ENCODE data around the gene GPC6.
"Not testable (repeated sequence)": the region's sequence is repeated elsewhere in the genome, so short reads cannot be mapped to it uniquely, and the experiment has no call there.

Gene GPC6

GRCh38 chr13:94300401-94300800 lies 1073.8 kb downstream of the GPC6 start:
- H3K27ac ChIP-seq (ENCODE audit: low read length): no peak overlapping the region
- no peaks in the 10 kb centered on the region for H3K4me1 ChIP-seq (ENCODE audit: control insufficient read depth, insufficient read depth, low read length)
- H3K27me3 ChIP-seq (ENCODE audit: control insufficient read depth in 1 of 2, insufficient read depth in 2 of 2, low read length in 2 of 2): no peaks in the 10 kb centered on the region
- H3K36me3 ChIP-seq (ENCODE audit: control insufficient read depth in 2 of 2, insufficient read depth in 2 of 2, low read length in 2 of 2): no peaks in the 10 kb centered on the region
- H3K4me3 ChIP-seq (ENCODE audit: low read length in 2 of 2): no peak overlapping the region
- no peaks in the 10 kb centered on the region for H3K9me3 ChIP-seq (ENCODE audit: control insufficient read depth in 2 of 2, low read length in 2 of 2)
- no peak overlapping the region for H3K9ac ChIP-seq (ENCODE audit: low read length in 2 of 2)

GRCh38 chr13:94301487-94301886 lies 1074.9 kb downstream of the GPC6 start:
- no peaks in the 10 kb centered on the region for H3K4me1 ChIP-seq (ENCODE audit: control insufficient read depth, insufficient read depth, low read length)
- no peaks in the 10 kb centered on the region for H3K9me3 ChIP-seq (ENCODE audit: control insufficient read depth in 2 of 2, low read length in 2 of 2)
- H3K27ac ChIP-seq (ENCODE audit: low read length): no peak overlapping the region
- no peak overlapping the region for H3K9ac ChIP-seq (ENCODE audit: low read length in 2 of 2)
- H3K4me3 ChIP-seq (ENCODE audit: low read length in 2 of 2): no peak overlapping the region
- no peaks in the 10 kb centered on the region for H3K36me3 ChIP-seq (ENCODE audit: control insufficient read depth in 2 of 2, insufficient read depth in 2 of 2, low read length in 2 of 2)
- H3K27me3 ChIP-seq (ENCODE audit: control insufficient read depth in 1 of 2, insufficient read depth in 2 of 2, low read length in 2 of 2): no peaks in the 10 kb centered on the region

GRCh38 chr13:94302847-94303565 lies 1076.4 kb downstream of the GPC6 start:
- H3K9ac ChIP-seq (ENCODE audit: low read length in 2 of 2); H3K9me3 ChIP-seq (ENCODE audit: control insufficient read depth in 2 of 2, low read length in 2 of 2); H3K4me1 ChIP-seq (ENCODE audit: control insufficient read depth, insufficient read depth, low read length): not testable (repeated sequence)

GRCh38 chr13:94303644-94304174 lies 1077.1 kb downstream of the GPC6 start:
- H3K9ac ChIP-seq (ENCODE audit: low read length in 2 of 2): no peak overlapping the region
- no peak overlapping the region for H3K4me3 ChIP-seq (ENCODE audit: low read length in 2 of 2)
- no peaks in the 10 kb centered on the region for H3K4me1 ChIP-seq (ENCODE audit: control insufficient read depth, insufficient read depth, low read length)
- no peaks in the 10 kb centered on the region for H3K9me3 ChIP-seq (ENCODE audit: control insufficient read depth in 2 of 2, low read length in 2 of 2)
- no peak overlapping the region for H3K27ac ChIP-seq (ENCODE audit: low read length)
- no peaks in the 10 kb centered on the region for H3K27me3 ChIP-seq (ENCODE audit: control insufficient read depth in 1 of 2, insufficient read depth in 2 of 2, low read length in 2 of 2)
- H3K36me3 ChIP-seq (ENCODE audit: control insufficient read depth in 2 of 2, insufficient read depth in 2 of 2, low read length in 2 of 2): no peaks in the 10 kb centered on the region

More at GRCh38 chr13:94302847-94303565, 1076.4 kb downstream of the GPC6 start:
- H3K4me3 ChIP-seq (ENCODE audit: low read length in 2 of 2); H3K27ac ChIP-seq (ENCODE audit: low read length); H3K27me3 ChIP-seq (ENCODE audit: control insufficient read depth in 1 of 2, insufficient read depth in 2 of 2, low read length in 2 of 2); H3K36me3 ChIP-seq (ENCODE audit: control insufficient read depth in 2 of 2, insufficient read depth in 2 of 2, low read length in 2 of 2): not testable (repeated sequence)

GRCh38 chr13:94305033-94305432 lies 1078.4 kb downstream of the GPC6 start:
- no peaks in the 10 kb centered on the region for H3K4me1 ChIP-seq (ENCODE audit: control insufficient read depth, insufficient read depth, low read length)
- no peak overlapping the region for H3K27ac ChIP-seq (ENCODE audit: low read length)
- H3K9ac ChIP-seq (ENCODE audit: low read length in 2 of 2): no peak overlapping the region
- no peaks in the 10 kb centered on the region for H3K9me3 ChIP-seq (ENCODE audit: control insufficient read depth in 2 of 2, low read length in 2 of 2)
- H3K27me3 ChIP-seq (ENCODE audit: control insufficient read depth in 1 of 2, insufficient read depth in 2 of 2, low read length in 2 of 2): no peaks in the 10 kb centered on the region
- H3K36me3 ChIP-seq (ENCODE audit: control insufficient read depth in 2 of 2, insufficient read depth in 2 of 2, low read length in 2 of 2): no peaks in the 10 kb centered on the region
- no peak overlapping the region for H3K4me3 ChIP-seq (ENCODE audit: low read length in 2 of 2)

- no peaks in the 10 kb centered on the region for H3K27me3 ChIP-seq (ENCODE audit: control insufficient read depth in 1 of 2, insufficient read depth in 2 of 2, low read length in 2 of 2)
- no peaks in the 10 kb centered on the region for H3K36me3 ChIP-seq (ENCODE audit: control insufficient read depth in 2 of 2, insufficient read depth in 2 of 2, low read length in 2 of 2)
- H3K9ac ChIP-seq (ENCODE audit: low read length in 2 of 2): no peak overlapping the region
- no peaks in the 10 kb centered on the region for H3K9me3 ChIP-seq (ENCODE audit: control insufficient read depth in 2 of 2, low read length in 2 of 2)
- no peak overlapping the region for H3K4me3 ChIP-seq (ENCODE audit: low read length in 2 of 2)
- H3K27ac ChIP-seq (ENCODE audit: low read length): no peak overlapping the region
- H3K4me1 ChIP-seq (ENCODE audit: control insufficient read depth, insufficient read depth, low read length): no peaks in the 10 kb centered on the region
Measured at GRCh38 chr13:94305463-94305862, 1078.9 kb downstream of the GPC6 start.

- no peaks in the 10 kb centered on the region for H3K9me3 ChIP-seq (ENCODE audit: control insufficient read depth in 2 of 2, low read length in 2 of 2)
- no peaks in the 10 kb centered on the region for H3K27me3 ChIP-seq (ENCODE audit: control insufficient read depth in 1 of 2, insufficient read depth in 2 of 2, low read length in 2 of 2)
- no peak overlapping the region for H3K9ac ChIP-seq (ENCODE audit: low read length in 2 of 2)
- no peak overlapping the region for H3K27ac ChIP-seq (ENCODE audit: low read length)
- no peaks in the 10 kb centered on the region for H3K4me1 ChIP-seq (ENCODE audit: control insufficient read depth, insufficient read depth, low read length)
- H3K4me3 ChIP-seq (ENCODE audit: low read length in 2 of 2): no peak overlapping the region
- H3K36me3 ChIP-seq (ENCODE audit: control insufficient read depth in 2 of 2, insufficient read depth in 2 of 2, low read length in 2 of 2): no peaks in the 10 kb centered on the region
Measured at GRCh38 chr13:94305934-94306333, 1079.3 kb downstream of the GPC6 start.

GRCh38 chr13:94308832-94309231 lies 1082.2 kb downstream of the GPC6 start:
- no peak overlapping the region for H3K27ac ChIP-seq (ENCODE audit: low read length)
- no peaks in the 10 kb centered on the region for H3K27me3 ChIP-seq (ENCODE audit: control insufficient read depth in 1 of 2, insufficient read depth in 2 of 2, low read length in 2 of 2)
- H3K9me3 ChIP-seq (ENCODE audit: control insufficient read depth in 2 of 2, low read length in 2 of 2): no peaks in the 10 kb centered on the region
- H3K4me1 ChIP-seq (ENCODE audit: control insufficient read depth, insufficient read depth, low read length): no peaks in the 10 kb centered on the region
- H3K36me3 ChIP-seq (ENCODE audit: control insufficient read depth in 2 of 2, insufficient read depth in 2 of 2, low read length in 2 of 2): no peaks in the 10 kb centered on the region
- no peak overlapping the region for H3K4me3 ChIP-seq (ENCODE audit: low read length in 2 of 2)
- H3K9ac ChIP-seq (ENCODE audit: low read length in 2 of 2): no peak overlapping the region

GRCh38 chr13:94309576-94309975 lies 1083.0 kb downstream of the GPC6 start:
- Histone ChIP-seq H3K27ac (ENCODE audit: low read length) (no peak overlapping the region), H3K9me3 (ENCODE audit: control insufficient read depth in 2 of 2, low read length in 2 of 2) (no peaks in the 10 kb centered on the region), H3K4me1 (ENCODE audit: control insufficient read depth, insufficient read depth, low read length) (no peaks in the 10 kb centered on the region), H3K9ac (ENCODE audit: low read length in 2 of 2) (no peak overlapping the region), H3K36me3 (ENCODE audit: control insufficient read depth in 2 of 2, insufficient read depth in 2 of 2, low read length in 2 of 2) (no peaks in the 10 kb centered on the region), H3K4me3 (ENCODE audit: low read length in 2 of 2) (no peak overlapping the region), H3K27me3 (ENCODE audit: control insufficient read depth in 1 of 2, insufficient read depth in 2 of 2, low read length in 2 of 2) (no peaks in the 10 kb centered on the region)

- Histone ChIP-seq H3K27ac (ENCODE audit: low read length) (no peak overlapping the region), H3K9me3 (ENCODE audit: control insufficient read depth in 2 of 2, low read length in 2 of 2) (no peaks in the 10 kb centered on the region), H3K27me3 (ENCODE audit: control insufficient read depth in 1 of 2, insufficient read depth in 2 of 2, low read length in 2 of 2) (no peaks in the 10 kb centered on the region), H3K4me3 (ENCODE audit: low read length in 2 of 2) (no peak overlapping the region), H3K9ac (ENCODE audit: low read length in 2 of 2) (no peak overlapping the region), H3K36me3 (ENCODE audit: control insufficient read depth in 2 of 2, insufficient read depth in 2 of 2, low read length in 2 of 2) (no peaks in the 10 kb centered on the region), H3K4me1 (ENCODE audit: control insufficient read depth, insufficient read depth, low read length) (no peaks in the 10 kb centered on the region)
Measured at GRCh38 chr13:94309997-94310855, 1083.6 kb downstream of the GPC6 start.

- H3K9ac ChIP-seq (ENCODE audit: low read length in 2 of 2): no peak overlapping the region
- no peaks in the 10 kb centered on the region for H3K4me1 ChIP-seq (ENCODE audit: control insufficient read depth, insufficient read depth, low read length)
- H3K9me3 ChIP-seq (ENCODE audit: control insufficient read depth in 2 of 2, low read length in 2 of 2): no peaks in the 10 kb centered on the region
- H3K36me3 ChIP-seq (ENCODE audit: control insufficient read depth in 2 of 2, insufficient read depth in 2 of 2, low read length in 2 of 2): no peaks in the 10 kb centered on the region
- no peak overlapping the region for H3K4me3 ChIP-seq (ENCODE audit: low read length in 2 of 2)
- H3K27ac ChIP-seq (ENCODE audit: low read length): no peak overlapping the region
- H3K27me3 ChIP-seq (ENCODE audit: control insufficient read depth in 1 of 2, insufficient read depth in 2 of 2, low read length in 2 of 2): no peaks in the 10 kb centered on the region
Measured at GRCh38 chr13:94311893-94312292, 1085.3 kb downstream of the GPC6 start.
